Liver (tissue), 3 donors: ENCODE results near the gene PELI2.

ENCODE experiments used
- ATF3 ChIP-seq: IDR thresholded peaks from 2 replicates; pipeline ENCODE4 v1.6.1; 2016; ENCODE audit warnings: antibody characterized with exemption
- EGR1 ChIP-seq, 2 donors: IDR thresholded peaks; 2 replicates each; pipeline ENCODE4 v1.6.1; 2016 to 2018; ENCODE audit warnings: antibody characterized with exemption in 2 of 2, low read depth in 2 of 2
- FOXA1 ChIP-seq: IDR thresholded peaks from 2 replicates; pipeline ENCODE4 v1.6.1; 2016; ENCODE audit warnings: antibody characterized with exemption
- GABPA ChIP-seq, 2 donors: IDR thresholded peaks in 1 of 2; conservative IDR thresholded peaks in 1 of 2; 2 replicates each; pipeline ENCODE4 v1.6.1; 2016; ENCODE audit warnings: antibody characterized with exemption in 2 of 2, mild to moderate bottlenecking in 1 of 2, moderate library complexity in 1 of 2
- JUND ChIP-seq, 2 donors: IDR thresholded peaks; 2 replicates each; pipeline ENCODE4 v1.6.1; 2016; ENCODE audit warnings: antibody characterized with exemption in 2 of 2
- NR2F2 ChIP-seq: IDR thresholded peaks from 2 replicates; pipeline ENCODE4 v1.6.1; 2016; ENCODE audit warnings: antibody characterized with exemption
- RAD21 ChIP-seq, 2 donors: IDR thresholded peaks; 2 replicates each; pipeline ENCODE4 v1.6.1; 2016; ENCODE audit warnings: antibody characterized with exemption in 2 of 2, mild to moderate bottlenecking in 2 of 2
- REST ChIP-seq: IDR thresholded peaks from 2 replicates; pipeline ENCODE4 v1.6.1; 2016; ENCODE audit warnings: antibody characterized with exemption, mild to moderate bottlenecking
- SP1 ChIP-seq: IDR thresholded peaks from 2 replicates; pipeline ENCODE4 v1.6.1; 2018; ENCODE audit warnings: antibody characterized with exemption, mild to moderate bottlenecking
- TAF1 ChIP-seq: conservative IDR thresholded peaks from 2 replicates; pipeline ENCODE4 v1.6.1; 2016; ENCODE audit warnings: antibody characterized with exemption, mild to moderate bottlenecking
- YY1 ChIP-seq: IDR thresholded peaks from 2 replicates; pipeline ENCODE4 v1.6.1; 2016; ENCODE audit warnings: antibody characterized with exemption, mild to moderate bottlenecking
- TF ChIP-seq, protein P1 (sequence below): fragments of 150-350 bp; IDR thresholded peaks from 2 replicates; pipeline ENCODE4 v1.5.1; 2017; ENCODE audit warnings: improper control_type of control experiment, low read depth, low read length; ENCODE audit not compliant: missing input control
- TF ChIP-seq, protein P2 (sequence below): IDR thresholded peaks from 2 replicates; pipeline ENCODE4 v1.6.1; 2016; ENCODE audit warnings: antibody characterized with exemption
- TF ChIP-seq, protein P3 (sequence below): IDR thresholded peaks from 2 replicates; pipeline ENCODE4 v1.6.1; 2016; ENCODE audit warnings: antibody characterized with exemption
- donor health status: healthy.
- donor health status: healthy.

- TF ChIP-seq, protein P1, sequence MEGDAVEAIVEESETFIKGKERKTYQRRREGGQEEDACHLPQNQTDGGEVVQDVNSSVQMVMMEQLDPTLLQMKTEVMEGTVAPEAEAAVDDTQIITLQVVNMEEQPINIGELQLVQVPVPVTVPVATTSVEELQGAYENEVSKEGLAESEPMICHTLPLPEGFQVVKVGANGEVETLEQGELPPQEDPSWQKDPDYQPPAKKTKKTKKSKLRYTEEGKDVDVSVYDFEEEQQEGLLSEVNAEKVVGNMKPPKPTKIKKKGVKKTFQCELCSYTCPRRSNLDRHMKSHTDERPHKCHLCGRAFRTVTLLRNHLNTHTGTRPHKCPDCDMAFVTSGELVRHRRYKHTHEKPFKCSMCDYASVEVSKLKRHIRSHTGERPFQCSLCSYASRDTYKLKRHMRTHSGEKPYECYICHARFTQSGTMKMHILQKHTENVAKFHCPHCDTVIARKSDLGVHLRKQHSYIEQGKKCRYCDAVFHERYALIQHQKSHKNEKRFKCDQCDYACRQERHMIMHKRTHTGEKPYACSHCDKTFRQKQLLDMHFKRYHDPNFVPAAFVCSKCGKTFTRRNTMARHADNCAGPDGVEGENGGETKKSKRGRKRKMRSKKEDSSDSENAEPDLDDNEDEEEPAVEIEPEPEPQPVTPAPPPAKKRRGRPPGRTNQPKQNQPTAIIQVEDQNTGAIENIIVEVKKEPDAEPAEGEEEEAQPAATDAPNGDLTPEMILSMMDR, result no peak
- TF ChIP-seq SP1 (no peak), ATF3 (no peak), TAF1 (no peak), GABPA (IDR thresholded peaks at IDR 0.05 in 1 of 2, conservative IDR thresholded peaks at IDR 0.05 in 1 of 2) (no peak), EGR1 (IDR thresholded peaks at IDR 0.05; ENCODE audit: low read depth in 2 of 2) (no peak), NR2F2 (no peak), JUND (IDR thresholded peaks at IDR 0.05) (no peak), RAD21 (IDR thresholded peaks at IDR 0.05) (no peak), REST (no peak), FOXA1 (no peak), YY1 (no peak)
- TF ChIP-seq, protein P2, sequence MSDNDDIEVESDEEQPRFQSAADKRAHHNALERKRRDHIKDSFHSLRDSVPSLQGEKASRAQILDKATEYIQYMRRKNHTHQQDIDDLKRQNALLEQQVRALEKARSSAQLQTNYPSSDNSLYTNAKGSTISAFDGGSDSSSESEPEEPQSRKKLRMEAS, result no peak
- TF ChIP-seq, protein P3, sequence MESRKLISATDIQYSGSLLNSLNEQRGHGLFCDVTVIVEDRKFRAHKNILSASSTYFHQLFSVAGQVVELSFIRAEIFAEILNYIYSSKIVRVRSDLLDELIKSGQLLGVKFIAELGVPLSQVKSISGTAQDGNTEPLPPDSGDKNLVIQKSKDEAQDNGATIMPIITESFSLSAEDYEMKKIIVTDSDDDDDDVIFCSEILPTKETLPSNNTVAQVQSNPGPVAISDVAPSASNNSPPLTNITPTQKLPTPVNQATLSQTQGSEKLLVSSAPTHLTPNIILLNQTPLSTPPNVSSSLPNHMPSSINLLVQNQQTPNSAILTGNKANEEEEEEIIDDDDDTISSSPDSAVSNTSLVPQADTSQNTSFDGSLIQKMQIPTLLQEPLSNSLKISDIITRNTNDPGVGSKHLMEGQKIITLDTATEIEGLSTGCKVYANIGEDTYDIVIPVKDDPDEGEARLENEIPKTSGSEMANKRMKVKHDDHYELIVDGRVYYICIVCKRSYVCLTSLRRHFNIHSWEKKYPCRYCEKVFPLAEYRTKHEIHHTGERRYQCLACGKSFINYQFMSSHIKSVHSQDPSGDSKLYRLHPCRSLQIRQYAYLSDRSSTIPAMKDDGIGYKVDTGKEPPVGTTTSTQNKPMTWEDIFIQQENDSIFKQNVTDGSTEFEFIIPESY, result no peak
These were observed 213.5 kb downstream of the PELI2 start for GRCh38 chr14:56331592-56332216.
